NCI-H510A (cell line): ENCODE data around the gene RAF1.
"Not testable (repeated sequence)": the region's sequence is repeated elsewhere in the genome, so short reads cannot be mapped to it uniquely, and the experiment has no call there.

Source experiments
- DNase-seq: peaks from one replicate; lab custom pipeline; 2025; lab: John Stamatoyannopoulos, UW

Gene RAF1

GRCh38 chr3:12557473-12558100 is 106.3 kb downstream of the RAF1 start:
- no peak for DNase-seq

GRCh38 chr3:12556690-12557472 is 107.0 kb downstream of the RAF1 start, which contains the start of gene MKRN2:
MKRN2 (plus strand) TSS chr3:12557087; CDS start chr3:12557151, 64 bp downstream.
- peak; percentile 55 for DNase-seq

- DNase-seq = no peak
Observed at GRCh38 chr3:12556314-12556689, 107.6 kb downstream of the RAF1 start.

- no peak for DNase-seq
Observed at GRCh38 chr3:12553921-12554391, 110.0 kb downstream of the RAF1 start.

GRCh38 chr3:12549971-12550760 is 113.8 kb downstream of the RAF1 start:
- no peak for DNase-seq

GRCh38 chr3:12545473-12545791 is 118.5 kb downstream of the RAF1 start, which contains the start of gene MKRN2OS:
MKRN2OS (minus strand) TSS chr3:12545499; CDS start chr3:12545464, 35 bp downstream.
- DNase-seq = peak; percentile 38

- no peak for DNase-seq
Observed at GRCh38 chr3:12544652-12545472, 119.1 kb downstream of the RAF1 start.

- DNase-seq = not testable (repeated sequence)
Observed at GRCh38 chr3:12543497-12543896, 120.4 kb downstream of the RAF1 start.

GRCh38 chr3:12541625-12542024 is 122.3 kb downstream of the RAF1 start:
- no peak for DNase-seq

GRCh38 chr3:12536423-12536822 is 127.5 kb downstream of the RAF1 start:
- no peak for DNase-seq
